ENCODE results near the gene WBP2. TPM values are rescaled to one million over a fixed set of nuclear protein-coding genes. Genes with fewer than 3 reads are reported as not detected.

The WBP2 gene
- total and polyA plus RNA-seq, 2 of the 13 experiments (the other 11 are each of a cell fraction or from before 2014, with no cell fraction given) = 29.2 to 29.5 TPM

DNA sequence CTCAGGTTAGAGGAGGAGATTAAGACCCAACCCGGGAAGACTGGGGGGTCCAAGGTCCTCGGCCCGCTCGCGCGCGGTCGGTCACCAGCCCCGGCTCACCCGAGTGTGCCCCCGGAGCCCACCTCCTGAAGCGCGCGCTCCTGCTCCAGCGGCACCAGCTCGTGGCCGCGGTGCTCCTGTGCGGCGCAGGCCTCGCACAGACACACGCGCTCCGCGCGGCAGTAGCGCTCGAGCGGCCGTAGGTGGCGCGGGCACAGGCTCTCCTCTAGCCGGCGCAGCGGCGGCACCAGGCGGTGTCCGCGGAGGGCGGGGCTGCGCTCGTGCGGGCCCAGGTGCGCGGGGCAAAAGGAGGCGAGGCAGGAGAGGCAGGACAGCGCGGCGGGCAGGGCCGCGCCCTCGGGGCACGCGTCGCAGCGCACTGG, 22.6 kb upstream of the WBP2 start (continued):
- TF ChIP-seq, protein P1, sequence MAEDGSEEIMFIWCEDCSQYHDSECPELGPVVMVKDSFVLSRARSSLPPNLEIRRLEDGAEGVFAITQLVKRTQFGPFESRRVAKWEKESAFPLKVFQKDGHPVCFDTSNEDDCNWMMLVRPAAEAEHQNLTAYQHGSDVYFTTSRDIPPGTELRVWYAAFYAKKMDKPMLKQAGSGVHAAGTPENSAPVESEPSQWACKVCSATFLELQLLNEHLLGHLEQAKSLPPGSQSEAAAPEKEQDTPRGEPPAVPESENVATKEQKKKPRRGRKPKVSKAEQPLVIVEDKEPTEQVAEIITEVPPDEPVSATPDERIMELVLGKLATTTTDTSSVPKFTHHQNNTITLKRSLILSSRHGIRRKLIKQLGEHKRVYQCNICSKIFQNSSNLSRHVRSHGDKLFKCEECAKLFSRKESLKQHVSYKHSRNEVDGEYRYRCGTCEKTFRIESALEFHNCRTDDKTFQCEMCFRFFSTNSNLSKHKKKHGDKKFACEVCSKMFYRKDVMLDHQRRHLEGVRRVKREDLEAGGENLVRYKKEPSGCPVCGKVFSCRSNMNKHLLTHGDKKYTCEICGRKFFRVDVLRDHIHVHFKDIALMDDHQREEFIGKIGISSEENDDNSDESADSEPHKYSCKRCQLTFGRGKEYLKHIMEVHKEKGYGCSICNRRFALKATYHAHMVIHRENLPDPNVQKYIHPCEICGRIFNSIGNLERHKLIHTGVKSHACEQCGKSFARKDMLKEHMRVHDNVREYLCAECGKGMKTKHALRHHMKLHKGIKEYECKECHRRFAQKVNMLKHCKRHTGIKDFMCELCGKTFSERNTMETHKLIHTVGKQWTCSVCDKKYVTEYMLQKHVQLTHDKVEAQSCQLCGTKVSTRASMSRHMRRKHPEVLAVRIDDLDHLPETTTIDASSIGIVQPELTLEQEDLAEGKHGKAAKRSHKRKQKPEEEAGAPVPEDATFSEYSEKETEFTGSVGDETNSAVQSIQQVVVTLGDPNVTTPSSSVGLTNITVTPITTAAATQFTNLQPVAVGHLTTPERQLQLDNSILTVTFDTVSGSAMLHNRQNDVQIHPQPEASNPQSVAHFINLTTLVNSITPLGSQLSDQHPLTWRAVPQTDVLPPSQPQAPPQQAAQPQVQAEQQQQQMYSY (CRISPR knock-in tag; IDR thresholded peaks at IDR 0.05) = no peak; the same call in 1 of the 2 replicates
- no peak for TF ChIP-seq SIX1 (CRISPR knock-in tag; IDR thresholded peaks at IDR 0.05; ENCODE audit: borderline replicate concordance)
- TF ChIP-seq SMARCE1 (IDR thresholded peaks at IDR 0.05; ENCODE audit: borderline replicate concordance) = no peak
- no peak for TF ChIP-seq MAFG (CRISPR knock-in tag; IDR thresholded peaks at IDR 0.05)
- peak; percentile 67; the same call in 1 of the 2 replicates for TF ChIP-seq ZNF326 (CRISPR knock-in tag; IDR thresholded peaks at IDR 0.05; ENCODE audit: borderline replicate concordance)
- TF ChIP-seq RFX5 (IDR thresholded peaks at IDR 0.05; ENCODE audit: low read depth, low read length) = no peak; the same call in 1 of the 2 replicates
- no peak for TF ChIP-seq ZFP36L2 (CRISPR knock-in tag; IDR thresholded peaks at IDR 0.05)
- TF ChIP-seq ZNF20 (CRISPR knock-in tag; IDR thresholded peaks at IDR 0.05) = no peak; the same call in 1 of the 2 replicates
- TF ChIP-seq, protein P2, sequence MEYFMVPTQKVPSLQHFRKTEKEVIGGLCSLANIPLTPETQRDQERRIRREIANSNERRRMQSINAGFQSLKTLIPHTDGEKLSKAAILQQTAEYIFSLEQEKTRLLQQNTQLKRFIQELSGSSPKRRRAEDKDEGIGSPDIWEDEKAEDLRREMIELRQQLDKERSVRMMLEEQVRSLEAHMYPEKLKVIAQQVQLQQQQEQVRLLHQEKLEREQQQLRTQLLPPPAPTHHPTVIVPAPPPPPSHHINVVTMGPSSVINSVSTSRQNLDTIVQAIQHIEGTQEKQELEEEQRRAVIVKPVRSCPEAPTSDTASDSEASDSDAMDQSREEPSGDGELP (IDR thresholded peaks at IDR 0.05; ENCODE audit: borderline replicate concordance, low read depth) = no peak
- 0 out of 4 replicates have a peak, but pooled peaks of 1 of the 2 experiments have one; percentile 22 for TF ChIP-seq EP300 (IDR thresholded peaks at IDR 0.05; ENCODE audit: low read depth in 2 of 2, low read length in 2 of 2)
- TF ChIP-seq EP300 (CRISPR knock-in tag; IDR thresholded peaks at IDR 0.05; ENCODE audit: borderline replicate concordance) = no peak
- 0 out of 2 replicates have a peak, but pooled peaks have one; percentile 54 for TF ChIP-seq ETV6 (CRISPR knock-in tag; conservative IDR thresholded peaks at IDR 0.05)
- TF ChIP-seq KAT2B (IDR thresholded peaks at IDR 0.05; ENCODE audit: borderline replicate concordance, low read depth, low read length) = no peak
- TF ChIP-seq POLR2AphosphoS2 (IDR thresholded peaks at IDR 0.05; ENCODE audit: low read depth, low read length) = no peak
- peak; percentile 68 for TF ChIP-seq ARHGAP35 (CRISPR knock-in tag; IDR thresholded peaks at IDR 0.05; ENCODE audit: borderline replicate concordance)
- no peak for TF ChIP-seq NPAS2 (CRISPR knock-in tag; IDR thresholded peaks at IDR 0.05; ENCODE audit: borderline replicate concordance)
- TF ChIP-seq KDM2A (CRISPR knock-in tag; IDR thresholded peaks at IDR 0.05; ENCODE audit: borderline replicate concordance, low read depth) = peak; percentile 65
- TF ChIP-seq, protein P3, sequence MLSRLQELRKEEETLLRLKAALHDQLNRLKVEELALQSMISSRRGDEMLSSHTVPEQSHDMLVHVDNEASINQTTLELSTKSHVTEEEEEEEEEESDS (CRISPR knock-in tag; IDR thresholded peaks at IDR 0.05; ENCODE audit: borderline replicate concordance) = no peak; the same call in 1 of the 2 replicates
- TF ChIP-seq FOSL1 (CRISPR knock-in tag; IDR thresholded peaks at IDR 0.05; ENCODE audit: borderline replicate concordance) = no peak
- TF ChIP-seq ZNF484 (CRISPR knock-in tag; IDR thresholded peaks at IDR 0.05; ENCODE audit: borderline replicate concordance, low read depth) = 0 out of 2 replicates have a peak, but pooled peaks have one; percentile 78
- TF ChIP-seq TSC22D2 (CRISPR knock-in tag; IDR thresholded peaks at IDR 0.05; ENCODE audit: borderline replicate concordance) = no peak
- TF ChIP-seq, protein P4, sequence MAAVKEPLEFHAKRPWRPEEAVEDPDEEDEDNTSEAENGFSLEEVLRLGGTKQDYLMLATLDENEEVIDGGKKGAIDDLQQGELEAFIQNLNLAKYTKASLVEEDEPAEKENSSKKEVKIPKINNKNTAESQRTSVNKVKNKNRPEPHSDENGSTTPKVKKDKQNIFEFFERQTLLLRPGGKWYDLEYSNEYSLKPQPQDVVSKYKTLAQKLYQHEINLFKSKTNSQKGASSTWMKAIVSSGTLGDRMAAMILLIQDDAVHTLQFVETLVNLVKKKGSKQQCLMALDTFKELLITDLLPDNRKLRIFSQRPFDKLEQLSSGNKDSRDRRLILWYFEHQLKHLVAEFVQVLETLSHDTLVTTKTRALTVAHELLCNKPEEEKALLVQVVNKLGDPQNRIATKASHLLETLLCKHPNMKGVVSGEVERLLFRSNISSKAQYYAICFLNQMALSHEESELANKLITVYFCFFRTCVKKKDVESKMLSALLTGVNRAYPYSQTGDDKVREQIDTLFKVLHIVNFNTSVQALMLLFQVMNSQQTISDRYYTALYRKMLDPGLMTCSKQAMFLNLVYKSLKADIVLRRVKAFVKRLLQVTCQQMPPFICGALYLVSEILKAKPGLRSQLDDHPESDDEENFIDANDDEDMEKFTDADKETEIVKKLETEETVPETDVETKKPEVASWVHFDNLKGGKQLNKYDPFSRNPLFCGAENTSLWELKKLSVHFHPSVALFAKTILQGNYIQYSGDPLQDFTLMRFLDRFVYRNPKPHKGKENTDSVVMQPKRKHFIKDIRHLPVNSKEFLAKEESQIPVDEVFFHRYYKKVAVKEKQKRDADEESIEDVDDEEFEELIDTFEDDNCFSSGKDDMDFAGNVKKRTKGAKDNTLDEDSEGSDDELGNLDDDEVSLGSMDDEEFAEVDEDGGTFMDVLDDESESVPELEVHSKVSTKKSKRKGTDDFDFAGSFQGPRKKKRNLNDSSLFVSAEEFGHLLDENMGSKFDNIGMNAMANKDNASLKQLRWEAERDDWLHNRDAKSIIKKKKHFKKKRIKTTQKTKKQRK (IDR thresholded peaks at IDR 0.05; ENCODE audit: low read length) = no peak
- no peak for TF ChIP-seq CBFB (CRISPR knock-in tag; IDR thresholded peaks at IDR 0.05)

Data from HepG2 (cell line).